Mesenchymal stem cell (in vitro differentiated cells and primary cell): ENCODE results near the gene TNFRSF11A.

Experiments used
- DNase-seq: peaks from one replicate; pipeline ENCODE4 v3.0.0-alpha.2; 2013
- H2AFZ ChIP-seq: one replicate; pipeline ENCODE4 v1.6.1; 2013; ENCODE audit warnings: low read depth, mild to moderate bottlenecking, control low read depth, inconsistent platforms, low read length, moderate library complexity
- H2AK5ac ChIP-seq: 2 replicates; pipeline ENCODE4 v1.6.1; 2013; ENCODE audit warnings: low read length, moderate library complexity, mild to moderate bottlenecking, inconsistent platforms; ENCODE audit not compliant: severe bottlenecking
- H2BK120ac ChIP-seq: one replicate; pipeline ENCODE4 v1.6.1; 2013; ENCODE audit warnings: low read depth, mild to moderate bottlenecking, inconsistent platforms, low read length, moderate library complexity
- H2BK12ac ChIP-seq, 2 experiments: one replicate each; pipeline ENCODE4 v1.6.1; 2013; ENCODE audit warnings: inconsistent platforms in 2 of 2, low read length in 2 of 2, mild to moderate bottlenecking in 2 of 2, moderate library complexity in 2 of 2, control low read depth in 1 of 2
- H2BK15ac ChIP-seq: one replicate; pipeline ENCODE4 v1.6.1; 2013; ENCODE audit warnings: mild to moderate bottlenecking, low read depth, inconsistent platforms; ENCODE audit not compliant: poor library complexity, severe bottlenecking
- H2BK5ac ChIP-seq: 2 replicates; pipeline ENCODE4 v1.6.1; 2013; ENCODE audit warnings: low read depth, mild to moderate bottlenecking, low read length, control low read depth, inconsistent platforms; ENCODE audit not compliant: poor library complexity, severe bottlenecking
- H3K14ac ChIP-seq, 2 experiments: one replicate each; pipeline ENCODE4 v1.6.1; 2013; ENCODE audit warnings: inconsistent platforms in 2 of 2, low read length in 2 of 2, control low read depth in 1 of 2, mild to moderate bottlenecking in 1 of 2, moderate library complexity in 1 of 2
- H3K18ac ChIP-seq, 2 experiments: one replicate each; pipeline ENCODE4 v1.6.1; 2013; ENCODE audit warnings: inconsistent platforms in 2 of 2, low read length in 2 of 2, control low read depth in 1 of 2, low read depth in 1 of 2, mild to moderate bottlenecking in 1 of 2
- H3K23ac ChIP-seq, 2 experiments: one replicate each; pipeline ENCODE4 v1.6.1; 2013; ENCODE audit warnings: inconsistent platforms in 2 of 2, low read length in 2 of 2, mild to moderate bottlenecking in 2 of 2, moderate library complexity in 2 of 2, control low read depth in 1 of 2
- H3K27ac ChIP-seq: 2 replicates; pipeline ENCODE4 v1.5.1; 2013; ENCODE audit warnings: mild to moderate bottlenecking, moderate library complexity, low read length, control low read depth, inconsistent platforms; ENCODE audit not compliant: poor library complexity, severe bottlenecking
- H3K27me3 ChIP-seq, 2 experiments: 2 replicates each; pipeline versions ENCODE4 v1.6.1 to v1.7.0; 2013; ENCODE audit warnings: low read length in 2 of 2, mild to moderate bottlenecking in 2 of 2, moderate library complexity in 2 of 2, control low read depth in 1 of 2, inconsistent platforms in 1 of 2; ENCODE audit not compliant: control insufficient read depth in 1 of 2, insufficient read depth in 1 of 2
- H3K36me3 ChIP-seq, 2 experiments: 2 replicates each; pipeline versions ENCODE4 v1.6.1 to v1.7.0; 2013; ENCODE audit warnings: low read length in 2 of 2, control low read depth in 1 of 2, inconsistent platforms in 1 of 2, low read depth in 1 of 2, mild to moderate bottlenecking in 1 of 2; ENCODE audit not compliant: insufficient read depth in 2 of 2, control insufficient read depth in 1 of 2
- H3K4ac ChIP-seq, 2 experiments: one replicate each; pipeline ENCODE4 v1.6.1; 2013; ENCODE audit warnings: inconsistent platforms in 2 of 2, low read length in 2 of 2, mild to moderate bottlenecking in 2 of 2, moderate library complexity in 2 of 2, control low read depth in 1 of 2, low read depth in 1 of 2
- H3K4me1 ChIP-seq: 2 replicates; pipeline ENCODE4 v1.6.1; 2013; ENCODE audit warnings: low read depth, low read length, control low read depth; ENCODE audit not compliant: control insufficient read depth, insufficient read depth
- H3K4me2 ChIP-seq: 2 replicates; pipeline ENCODE4 v1.6.1; 2013; ENCODE audit warnings: low read length, mild to moderate bottlenecking, inconsistent platforms; ENCODE audit not compliant: poor library complexity, severe bottlenecking
- H3K4me3 ChIP-seq, 2 experiments: 2 replicates each; pipeline versions ENCODE4 v1.5.1 to v1.7.0; 2013; ENCODE audit warnings: low read length in 2 of 2, mild to moderate bottlenecking in 2 of 2, control low read depth in 1 of 2, low read depth in 1 of 2; ENCODE audit not compliant: insufficient read depth in 1 of 2
- H3K79me1 ChIP-seq: replicated peaks from 2 replicates; pipeline ENCODE4 v1.6.1; 2013; ENCODE audit warnings: mild to moderate bottlenecking, control low read depth, low read length, inconsistent platforms; ENCODE audit not compliant: poor library complexity, severe bottlenecking
- H3K9ac ChIP-seq: 2 replicates; pipeline ENCODE4 v1.7.0; 2013; ENCODE audit warnings: mild to moderate bottlenecking, low read length, moderate library complexity
- H3K9me3 ChIP-seq: 2 replicates; pipeline ENCODE4 v1.7.0; 2013; ENCODE audit warnings: mild to moderate bottlenecking, low read length; ENCODE audit not compliant: control insufficient read depth
- H4K8ac ChIP-seq: one replicate; pipeline ENCODE4 v1.6.1; 2013; ENCODE audit warnings: inconsistent platforms, mild to moderate bottlenecking, low read length, moderate library complexity
- H4K91ac ChIP-seq: one replicate; pipeline ENCODE4 v1.6.1; 2013; ENCODE audit warnings: mild to moderate bottlenecking, low read length, inconsistent platforms
- WGBS: methylation state at CpG from one replicate; pipeline ENCODE4 v1.1.7; 2013; ENCODE audit warnings: mixed read lengths; 5-methylcytosine and 5-hydroxymethylcytosine counted together

TNFRSF11A gene

GRCh38 chr18:62285281-62285680 lies 39.8 kb upstream of the TNFRSF11A start:
- WGBS = 100% methylated on average over 6 of the region's 6 CpGs

DNA sequence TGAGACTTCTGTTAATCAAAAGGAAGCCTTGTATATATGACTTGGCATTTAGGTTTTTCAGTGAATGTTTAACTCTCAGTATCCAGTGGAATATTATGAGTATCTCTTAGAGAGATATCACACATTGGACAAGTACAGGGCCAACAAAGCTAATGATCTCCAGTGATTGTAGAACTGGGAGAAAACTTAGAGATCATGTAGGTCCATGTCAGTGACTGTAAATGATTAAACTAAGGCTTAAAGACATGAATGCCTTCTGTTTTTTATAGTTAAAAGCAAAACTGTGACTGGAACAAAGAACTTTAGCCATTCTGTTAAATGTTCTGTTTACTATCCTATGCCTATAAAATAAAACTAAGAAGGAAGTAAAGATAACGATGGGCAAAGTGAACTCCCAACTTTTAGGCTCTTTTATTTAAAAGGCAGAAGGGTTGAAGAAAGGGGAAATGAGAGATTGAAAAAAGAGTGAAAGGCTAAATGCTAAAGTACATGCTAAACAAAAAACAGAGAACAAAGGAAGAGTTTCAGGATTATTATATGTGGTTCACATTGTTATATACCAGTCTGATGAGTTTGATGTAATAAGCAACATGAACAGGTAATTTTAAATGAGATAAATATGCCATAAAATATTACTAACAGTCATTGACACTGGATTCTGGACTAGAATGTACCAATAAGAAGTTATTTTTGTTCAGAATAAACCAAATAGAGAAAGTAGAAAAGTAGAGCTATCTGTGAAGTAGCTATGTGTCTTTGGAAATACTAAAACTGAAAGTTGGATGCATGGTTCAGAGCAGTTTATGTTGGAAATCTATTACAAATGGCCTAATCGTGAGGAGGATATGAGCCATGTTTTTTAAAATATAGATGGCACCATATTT lies 37.1 kb upstream of the TNFRSF11A start:
- 100% methylated on average over 1 of the region's 2 CpGs for WGBS
- Histone ChIP-seq H2BK5ac (no peak overlapping the region), H3K14ac (no peak overlapping the region), H4K91ac (no peak overlapping the region), H2BK15ac (no peak overlapping the region), H3K27me3 (no peaks in the 10 kb centered on the region), H4K8ac (no peak overlapping the region), H2AK5ac (no peak overlapping the region), H3K18ac (no peak overlapping the region), H3K4me3 (no peak overlapping the region), H2BK120ac (no peak overlapping the region), H3K4me1 (no peaks in the 10 kb centered on the region), H3K79me1 (peaks cover 6% of the 10 kb centered on the region), H3K36me3 (peaks cover 3 to 63% of the 10 kb centered on the region in 2 experiments), H3K27ac (peak overlapping the region; percentile 71), H3K4me2 (no peak overlapping the region), H3K9me3 (no peaks in the 10 kb centered on the region), H2BK12ac (no peak overlapping the region), H3K9ac (no peak overlapping the region), H2AFZ (no peak overlapping the region), H3K23ac (no peak overlapping the region), H3K4ac (no peak overlapping the region)
- DNase-seq = no peak

More at GRCh38 chr18:62285281-62285680, 39.8 kb upstream of the TNFRSF11A start:
- H2BK12ac ChIP-seq = no peak overlapping the region
- no peak overlapping the region for H3K4me3 ChIP-seq
- no peak overlapping the region for H4K8ac ChIP-seq
- no peaks in the 10 kb centered on the region for H3K4me1 ChIP-seq
- H3K27ac ChIP-seq = no peak overlapping the region
- H3K36me3 ChIP-seq = peaks cover 3 to 37% of the 10 kb centered on the region in 2 experiments
- no peak overlapping the region for H3K9ac ChIP-seq
- no peak overlapping the region for H3K14ac ChIP-seq
- H3K4me2 ChIP-seq = no peak overlapping the region
- H3K18ac ChIP-seq = no peak overlapping the region
- no peaks in the 10 kb centered on the region for H3K9me3 ChIP-seq
- no peak overlapping the region for H3K23ac ChIP-seq
- no peak overlapping the region for H2BK15ac ChIP-seq
- H3K79me1 ChIP-seq = peaks cover 6% of the 10 kb centered on the region
- no peak overlapping the region for H2AFZ ChIP-seq
- no peak overlapping the region for H4K91ac ChIP-seq
- no peak overlapping the region for H2BK120ac ChIP-seq
- no peak for DNase-seq
- H3K4ac ChIP-seq = no peak overlapping the region
- no peak overlapping the region for H2AK5ac ChIP-seq
- no peak overlapping the region for H2BK5ac ChIP-seq
- no peaks in the 10 kb centered on the region for H3K27me3 ChIP-seq

- H2BK5ac ChIP-seq = no peak overlapping the region
- no peak overlapping the region for H3K4ac ChIP-seq
- H3K36me3 ChIP-seq = peaks cover 3 to 63% of the 10 kb centered on the region in 2 experiments
- H3K14ac ChIP-seq = no peak overlapping the region
- H3K79me1 ChIP-seq = peaks cover 4% of the 10 kb centered on the region
- no peak overlapping the region for H3K4me2 ChIP-seq
- no peak overlapping the region for H3K27ac ChIP-seq
- H3K4me1 ChIP-seq = no peaks in the 10 kb centered on the region
- H2AK5ac ChIP-seq = no peak overlapping the region
- no peak overlapping the region for H2BK120ac ChIP-seq
- H4K8ac ChIP-seq = no peak overlapping the region
- no peak overlapping the region for H3K4me3 ChIP-seq
- no peak for DNase-seq
- no peak overlapping the region for H3K18ac ChIP-seq
- H2AFZ ChIP-seq = no peak overlapping the region
- H4K91ac ChIP-seq = no peak overlapping the region
- H3K9ac ChIP-seq = no peak overlapping the region
- no peaks in the 10 kb centered on the region for H3K27me3 ChIP-seq
- WGBS = 100% methylated on average over 1 of the region's 2 CpGs
- no peak overlapping the region for H2BK15ac ChIP-seq
- no peaks in the 10 kb centered on the region for H3K9me3 ChIP-seq
- no peak overlapping the region for H3K23ac ChIP-seq
- no peak overlapping the region for H2BK12ac ChIP-seq
Observed at GRCh38 chr18:62288665-62289008, 36.5 kb upstream of the TNFRSF11A start.

- Histone ChIP-seq H3K27me3 (no peaks in the 10 kb centered on the region), H3K23ac (no peak overlapping the region), H2BK15ac (no peak overlapping the region), H2AK5ac (no peak overlapping the region), H3K4me3 (no peak overlapping the region), H4K8ac (no peak overlapping the region), H3K27ac (no peak overlapping the region), H3K79me1 (peaks cover 3% of the 10 kb centered on the region), H3K9ac (no peak overlapping the region), H3K4me2 (no peak overlapping the region), H4K91ac (no peak overlapping the region), H3K36me3 (peaks cover 3 to 61% of the 10 kb centered on the region in 2 experiments), H3K4me1 (no peaks in the 10 kb centered on the region), H3K18ac (no peak overlapping the region), H2BK5ac (no peak overlapping the region), H2BK120ac (no peak overlapping the region), H3K14ac (no peak overlapping the region), H3K9me3 (no peaks in the 10 kb centered on the region), H2AFZ (no peak overlapping the region), H2BK12ac (no peak overlapping the region), H3K4ac (no peak overlapping the region)
- DNase-seq = no peak
- WGBS = 100% methylated on average over 1 of the region's 2 CpGs
Observed at GRCh38 chr18:62289047-62289446, 36.1 kb upstream of the TNFRSF11A start.
